Testis (tissue), 2 donors: ENCODE results near the gene NTMT2.

ENCODE experiments used
- CTCF ChIP-seq, 3 experiments: fragments of 450-650 bp in 2 of 3; fragments of 200-600 bp in 1 of 3; sonication (generic) in 1 of 3; IDR thresholded peaks; one replicate each; pipeline ENCODE4 v1.5.1; 2016 to 2019; ENCODE audit warnings: antibody characterized with exemption in 3 of 3, mild to moderate bottlenecking in 2 of 3, moderate library complexity in 1 of 3
- POLR2A ChIP-seq: fragments of 450-650 bp; IDR thresholded peaks from one replicate; pipeline ENCODE4 v1.6.1; 2017; ENCODE audit warnings: antibody characterized with exemption, mild to moderate bottlenecking, moderate library complexity

GRCh38 chr1:170175041-170175440, 29.3 kb downstream of the NTMT2 start:
- TF ChIP-seq POLR2A (no peak), CTCF (IDR thresholded peaks at IDR 0.05) (no peak)
